HepG2 (cell line): ENCODE data around the gene GALNT16. TPM values are rescaled to one million over a fixed set of nuclear protein-coding genes. Genes with fewer than 3 reads are reported as not detected.

Experiments
- ATAC-seq: fragments of 200-7000 bp; cut with Tn5 transposase; 3 replicates; pipeline ENCODE4 v1.9.1; 2020; ENCODE audit warnings: mild to moderate bottlenecking, moderate library complexity
- BruUV-seq: library from RNA; stranded (reverse); fragments of 400-500 nt; replicated peaks from 2 replicates; lab custom pipeline; 2021; lab: Mats Ljungman, UMichigan
- CTCF ChIA-PET: fragments of 300-600 bp; formaldehyde crosslinking; extraction: SDS; loops from one replicate; lab custom pipeline; 2021; ENCODE audit warnings: low total read pairs, inconsistent platforms, low intra/inter-chr PET ratio; lab: Yijun Ruan, JAX
- POLR2A ChIA-PET: fragments of 350-600 bp; sonication (Branson Sonifier 250); formaldehyde crosslinking; loops from one replicate; lab custom pipeline; 2020; ENCODE audit warnings: antibody characterized with exemption, inconsistent platforms; lab: Yijun Ruan, JAX
- DNase-seq: peaks from one replicate; pipeline ENCODE4 v3.0.0-alpha.2; 2015; ENCODE audit warnings: low spot score
- FAIRE-seq: peaks from 3 replicates; lab custom pipeline; 2011; peaks lifted over from hg19 to GRCh38; lab: Jason Lieb, UNC
- H2AFZ ChIP-seq: one replicate; pipeline ENCODE4 v1.6.1; 2011; ENCODE audit warnings: low read length, inconsistent platforms
- H3K27ac ChIP-seq: fragments of 300-600 bp; 3 replicates; pipeline ENCODE4 v1.8.0; 2011; ENCODE audit warnings: mixed run types, mild to moderate bottlenecking, mixed read lengths, low read length, inconsistent platforms; ENCODE audit not compliant: insufficient read depth; ENCODE audit errors: extremely low read length
- H3K27me3 ChIP-seq, 2 experiments: fragments of 200-600 bp in 1 of 2; 2 replicates in 1 of 2; 3 replicates in 1 of 2; pipeline versions ENCODE4 v1.6.0 to v1.8.0; 2011; ENCODE audit warnings: low read length in 2 of 2, mild to moderate bottlenecking in 2 of 2, moderate library complexity in 2 of 2, inconsistent platforms in 1 of 2; ENCODE audit not compliant: insufficient read depth in 2 of 2, control insufficient read depth in 1 of 2
- H3K36me3 ChIP-seq, 2 experiments: fragments of 200-600 bp in 1 of 2; replicated peaks in 1 of 2; 2 replicates in 1 of 2; 3 replicates in 1 of 2; pipeline versions ENCODE4 v1.5.1 to v1.8.0; 2011; ENCODE audit warnings: low read length in 2 of 2, inconsistent platforms in 1 of 2; ENCODE audit not compliant: insufficient read depth in 2 of 2, control insufficient read depth in 1 of 2
- H3K4me1 ChIP-seq: 2 replicates; pipeline ENCODE4 v1.5.1; 2012; ENCODE audit warnings: low read length, inconsistent platforms; ENCODE audit not compliant: insufficient read depth
- H3K4me2 ChIP-seq: 2 replicates; pipeline ENCODE4 v1.6.0; 2011; ENCODE audit warnings: low read depth, low read length, inconsistent platforms
- H3K4me3 ChIP-seq, 3 experiments: fragments of 200-600 bp in 1 of 3; sonication (generic), shearing (Covaris generic) in 1 of 3; replicated peaks in 1 of 3; 2 replicates each; pipeline ENCODE4 v1.5.1; 2011 to 2016; ENCODE audit warnings: low read length in 3 of 3, inconsistent platforms in 2 of 3, low read depth in 2 of 3, mild to moderate bottlenecking in 2 of 3, control low read depth in 1 of 3, mixed read lengths in 1 of 3; ENCODE audit not compliant: insufficient read depth in 1 of 3
- H3K79me2 ChIP-seq: one replicate; pipeline ENCODE4 v1.6.1; 2011; ENCODE audit warnings: low read length, inconsistent platforms; ENCODE audit not compliant: insufficient read depth
- H3K9ac ChIP-seq: 2 replicates; pipeline ENCODE4 v1.6.0; 2011; ENCODE audit warnings: mild to moderate bottlenecking, low read depth, low read length, inconsistent platforms; ENCODE audit not compliant: insufficient read depth
- H3K9me3 ChIP-seq: 2 replicates; pipeline ENCODE4 v1.5.1; 2012; ENCODE audit warnings: mild to moderate bottlenecking, low read length
- H4K20me1 ChIP-seq: 2 replicates; pipeline ENCODE4 v1.6.0; 2011; ENCODE audit warnings: inconsistent platforms, mild to moderate bottlenecking, low read length, moderate library complexity; ENCODE audit not compliant: insufficient read depth
- FOSL1 ChIP-seq: sonication (generic); formaldehyde crosslinking; IDR thresholded peaks from 2 replicates; pipeline ENCODE4 v1.9.0; 2021; ENCODE audit warnings: missing genetic modification reagents, borderline replicate concordance
- HOMEZ ChIP-seq: IDR thresholded peaks from 2 replicates; pipeline ENCODE4 v1.6.1; 2016; ENCODE audit warnings: low read depth
- MIER2 ChIP-seq: IDR thresholded peaks from 2 replicates; pipeline ENCODE4 v1.6.1; 2016; ENCODE audit warnings: missing biosample characterization, missing genetic modification reagents
- NFYB ChIP-seq: sonication (generic); formaldehyde crosslinking; IDR thresholded peaks from 2 replicates; pipeline ENCODE4 v1.4.0; 2020; ENCODE audit warnings: missing genetic modification reagents
- NR2F2 ChIP-seq: IDR thresholded peaks from 2 replicates; pipeline ENCODE4 v1.6.1; 2012; ENCODE audit warnings: low read depth, inconsistent platforms, borderline replicate concordance
- SETDB1 ChIP-seq: sonication (generic); formaldehyde crosslinking; IDR thresholded peaks from 2 replicates; pipeline ENCODE4 v1.5.1; 2020; ENCODE audit warnings: missing genetic modification reagents, mild to moderate bottlenecking, borderline replicate concordance
- TBX3 ChIP-seq: fragments of 450-650 bp; IDR thresholded peaks from 2 replicates; pipeline ENCODE4 v1.6.1; 2017; ENCODE audit warnings: antibody characterized with exemption, mild to moderate bottlenecking, inconsistent platforms, borderline replicate concordance
- TSC22D2 ChIP-seq: sonication (generic); formaldehyde crosslinking; IDR thresholded peaks from 2 replicates; pipeline ENCODE4 v1.5.1; 2020; ENCODE audit warnings: missing genetic modification reagents, mild to moderate bottlenecking, borderline replicate concordance
- ZBTB26 ChIP-seq: IDR thresholded peaks from 2 replicates; pipeline ENCODE4 v1.6.1; 2016; ENCODE audit warnings: missing compliant biosample characterization, missing genetic modification reagents, borderline replicate concordance
- ZNF577 ChIP-seq: sonication (generic); formaldehyde crosslinking; IDR thresholded peaks from 2 replicates; pipeline ENCODE4 v1.4.0; 2020; ENCODE audit warnings: mild to moderate bottlenecking, low read depth, missing genetic modification reagents, borderline replicate concordance
- ZNF646 ChIP-seq: sonication (generic); formaldehyde crosslinking; IDR thresholded peaks from 2 replicates; pipeline ENCODE4 v1.9.0; 2021; ENCODE audit warnings: mild to moderate bottlenecking, missing genetic modification reagents
- ZNF816 ChIP-seq: sonication (generic); formaldehyde crosslinking; IDR thresholded peaks from 2 replicates; pipeline ENCODE4 v1.8.0; 2022; ENCODE audit warnings: missing genetic modification reagents, mild to moderate bottlenecking, borderline replicate concordance
- WGBS: methylation state at CpG from one replicate; pipeline ENCODE4 v1.1.6; 2017; ENCODE audit warnings: low lambda C conversion rate; 5-methylcytosine and 5-hydroxymethylcytosine counted together
- in situ Hi-C: cut with HindIII; loops from 2 replicates; pipeline ENCODE4 v1.10.0; 2017; ENCODE audit warnings: low pct_unique_long_range_greater_than_20kb; ENCODE audit not compliant: extremely low pct_ligation_motif_present
- intact Hi-C: fragments of 100-400 bp; cut with micrococcal nuclease; formaldehyde crosslinking; loops from one replicate; pipeline ENCODE4 v1.10.0; 2022; ENCODE audit not compliant: unreplicated experiment
- polyA plus RNA-seq, 8 experiments: library from polyadenylated mRNA; depleted of rRNA in 3 of 8; stranded (reverse) in 7 of 8; unstranded in 1 of 8; fragments of >200 nt; fragmentation: Illumina TruSeq in 4 of 8; extraction: Trizol in 4 of 8; gene quantifications; 2 replicates each; pipeline versions ENCODE4 v1.2.1 to v1.2.3, GENCODE V29; 2011 to 2016; ENCODE audit warnings: low read depth in 4 of 8, missing spikeins in 1 of 8, mixed read lengths in 1 of 8; ENCODE audit not compliant: insufficient read depth in 1 of 8
- total RNA-seq, 5 experiments: library from RNA; depleted of rRNA; stranded (reverse); fragments of >200 nt; fragmentation: Illumina TruSeq; extraction: Trizol; gene quantifications; 2 replicates each; pipeline ENCODE4 v1.2.3, GENCODE V29; 2016; ENCODE audit warnings: low read depth in 1 of 5
- TF ChIP-seq, protein P1 (sequence below): sonication (generic); formaldehyde crosslinking; IDR thresholded peaks from 2 replicates; pipeline ENCODE4 v1.8.0; 2022; ENCODE audit warnings: low read depth, missing genetic modification reagents
- TF ChIP-seq, protein P2 (sequence below): sonication (generic); formaldehyde crosslinking; IDR thresholded peaks from 2 replicates; pipeline ENCODE4 v1.4.0; 2020; ENCODE audit warnings: mild to moderate bottlenecking, missing genetic modification reagents

The GALNT16 gene
- total and polyA plus RNA-seq, 2 of the 13 experiments (the other 11 are each of a cell fraction or from before 2014, with no cell fraction given): 0.54 to 0.82 TPM

- ChIA-PET CTCF (no interaction called here), POLR2A (no interaction called here)
- FAIRE-seq: no peak
- no peak for DNase-seq
- intact Hi-C loops: no loop called here
- Histone ChIP-seq H4K20me1 (no peaks in the 10 kb centered on the region), H3K79me2 (no peaks in the 10 kb centered on the region), H3K27me3 (peaks cover 0 to 7% of the 10 kb centered on the region in 2 experiments; a peak in 1 of 5 replicates), H3K36me3 (no peaks in the 10 kb centered on the region), H2AFZ (no peak overlapping the region), H3K4me2 (no peak overlapping the region), H3K9ac (no peak overlapping the region), H3K27ac (no peak overlapping the region), H3K9me3 (no peaks in the 10 kb centered on the region), H3K4me1 (no peaks in the 10 kb centered on the region), H3K4me3 (no peak overlapping the region)
- BruUV-seq: no TSS peak
- WGBS: 74% methylated on average over 5 of the region's 5 CpGs
- in situ Hi-C loops: no loop called here
- ATAC-seq: no peak
- TF ChIP-seq, protein P1, sequence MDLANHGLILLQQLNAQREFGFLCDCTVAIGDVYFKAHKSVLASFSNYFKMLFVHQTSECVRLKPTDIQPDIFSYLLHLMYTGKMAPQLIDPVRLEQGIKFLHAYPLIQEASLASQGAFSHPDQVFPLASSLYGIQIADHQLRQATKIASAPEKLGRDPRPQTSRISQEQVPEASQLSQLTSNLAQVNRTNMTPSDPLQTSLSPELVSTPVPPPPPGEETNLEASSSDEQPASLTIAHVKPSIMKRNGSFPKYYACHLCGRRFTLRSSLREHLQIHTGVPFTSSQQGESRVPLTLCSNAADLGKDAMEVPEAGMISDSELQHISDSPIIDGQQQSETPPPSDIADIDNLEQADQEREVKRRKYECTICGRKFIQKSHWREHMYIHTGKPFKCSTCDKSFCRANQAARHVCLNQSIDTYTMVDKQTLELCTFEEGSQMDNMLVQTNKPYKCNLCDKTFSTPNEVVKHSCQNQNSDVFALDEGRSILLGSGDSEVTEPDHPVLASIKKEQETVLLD (CRISPR knock-in tag): no peak
- TF ChIP-seq FOSL1 (no peak), NFYB (CRISPR knock-in tag) (no peak), HOMEZ (CRISPR knock-in tag) (no peak), NR2F2 (no peak), ZNF577 (no peak), TBX3 (no peak), ZBTB26 (CRISPR knock-in tag) (no peak), ZNF646 (no peak), MIER2 (CRISPR knock-in tag) (no peak), TSC22D2 (CRISPR knock-in tag) (no peak), ZNF816 (CRISPR knock-in tag) (no peak), SETDB1 (CRISPR knock-in tag) (no peak)
- TF ChIP-seq, protein P2, sequence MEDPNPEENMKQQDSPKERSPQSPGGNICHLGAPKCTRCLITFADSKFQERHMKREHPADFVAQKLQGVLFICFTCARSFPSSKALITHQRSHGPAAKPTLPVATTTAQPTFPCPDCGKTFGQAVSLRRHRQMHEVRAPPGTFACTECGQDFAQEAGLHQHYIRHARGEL (CRISPR knock-in tag): no peak
Measured at GRCh38 chr14:69317780-69318179, 57.8 kb downstream of the GALNT16 start.
